H7 (cell line): ENCODE measurements around the gene SLIT3. TPM values are rescaled to one million over a fixed set of nuclear protein-coding genes. Genes with fewer than 3 reads are reported as not detected.

Experiments used
- DNase-seq: peaks from one replicate; pipeline ENCODE4 v3.0.0; 2012
- H3K27me3 ChIP-seq: 2 replicates; pipeline ENCODE4 v1.6.0; 2011; ENCODE audit warnings: mild to moderate bottlenecking, low read length; ENCODE audit not compliant: control insufficient read depth, insufficient read depth
- H3K36me3 ChIP-seq: replicated peaks from 2 replicates; pipeline ENCODE4 v1.5.1; 2011; ENCODE audit warnings: low read length; ENCODE audit not compliant: control insufficient read depth, insufficient read depth
- H3K4me3 ChIP-seq: 2 replicates; pipeline ENCODE4 v1.5.1; 2011; ENCODE audit warnings: low read depth, mild to moderate bottlenecking, control low read depth, low read length, moderate library complexity; ENCODE audit not compliant: insufficient read depth
- total RNA-seq: library from RNA; depleted of rRNA; stranded (reverse); fragments of >200 nt; shearing (Covaris generic); gene quantifications from 2 replicates; pipeline ENCODE4 v1.2.3, GENCODE V29; 2014

SLIT3 gene
- total RNA-seq, 1 experiment from 2014 or later: 0.97 TPM

DNA sequence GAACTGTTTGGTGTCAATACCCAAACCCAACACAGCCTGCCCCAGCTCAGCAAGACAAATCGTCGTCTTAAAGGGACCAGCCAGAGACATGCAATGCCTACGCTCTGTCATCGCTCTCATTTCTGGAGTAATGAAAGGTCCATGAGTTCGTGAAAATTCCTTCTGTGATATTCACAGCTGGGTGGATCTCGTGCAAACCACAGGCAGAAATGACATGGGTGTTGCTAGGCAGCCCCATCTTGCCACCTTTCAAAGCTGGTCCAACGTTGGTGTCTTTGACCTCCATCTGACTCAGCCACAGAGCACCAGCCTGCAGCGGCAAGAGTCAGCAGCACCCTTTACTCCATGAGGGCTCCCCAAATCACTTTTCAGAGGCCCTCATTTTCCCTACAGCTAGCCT lies 215.3 kb downstream of the SLIT3 start:
- Histone ChIP-seq H3K27me3 (peaks cover 1% of the 10 kb centered on the region; the same call in 1 of the 2 replicates), H3K4me3 (no peak overlapping the region), H3K36me3 (no peaks in the 10 kb centered on the region)
- DNase-seq: no peak

DNA sequence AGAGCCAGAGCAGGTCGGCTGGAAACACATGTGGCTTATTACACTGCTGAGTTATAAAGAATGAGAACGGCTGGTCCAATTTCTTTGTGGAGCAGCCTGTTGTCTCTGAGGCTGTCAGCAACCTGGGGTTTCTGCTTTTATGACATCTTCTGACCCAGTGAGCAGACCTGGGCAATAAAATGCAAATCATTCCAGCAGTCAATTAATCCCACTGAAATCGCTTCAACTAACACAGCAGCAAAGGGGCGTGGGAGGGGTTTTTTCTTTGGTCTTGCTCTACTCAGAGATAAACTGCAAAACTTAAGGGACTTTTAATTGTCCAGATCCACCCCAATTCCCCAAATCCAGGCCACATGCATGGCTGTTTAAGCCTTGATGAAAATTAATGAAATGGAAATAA lies 215.7 kb downstream of the SLIT3 start:
- Histone ChIP-seq H3K27me3 (no peaks in the 10 kb centered on the region; the same call in 1 of the 2 replicates), H3K36me3 (no peaks in the 10 kb centered on the region), H3K4me3 (no peak overlapping the region)
- DNase-seq: no peak

DNA sequence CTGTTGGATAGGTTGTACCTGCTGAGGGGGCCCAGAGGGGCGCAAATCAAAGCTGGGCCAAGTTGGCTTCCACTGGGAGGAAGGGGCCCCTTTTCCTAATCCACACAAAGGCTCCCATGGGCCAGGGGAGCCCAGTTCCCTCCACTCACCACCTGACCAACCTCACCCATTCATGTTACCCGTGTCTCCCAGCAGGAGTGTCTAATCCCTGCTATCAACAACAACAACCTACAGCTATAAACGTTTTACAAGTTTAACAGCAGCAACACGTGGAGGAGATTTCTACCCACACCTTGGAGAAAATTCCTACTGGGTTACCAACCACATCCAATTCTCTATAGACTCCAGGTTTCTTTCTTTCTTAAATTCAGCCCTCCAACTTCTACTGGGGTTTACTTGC lies 216.2 kb downstream of the SLIT3 start:
- Histone ChIP-seq H3K36me3 (no peaks in the 10 kb centered on the region), H3K4me3 (no peak overlapping the region), H3K27me3 (no peaks in the 10 kb centered on the region)
- no peak for DNase-seq

DNA sequence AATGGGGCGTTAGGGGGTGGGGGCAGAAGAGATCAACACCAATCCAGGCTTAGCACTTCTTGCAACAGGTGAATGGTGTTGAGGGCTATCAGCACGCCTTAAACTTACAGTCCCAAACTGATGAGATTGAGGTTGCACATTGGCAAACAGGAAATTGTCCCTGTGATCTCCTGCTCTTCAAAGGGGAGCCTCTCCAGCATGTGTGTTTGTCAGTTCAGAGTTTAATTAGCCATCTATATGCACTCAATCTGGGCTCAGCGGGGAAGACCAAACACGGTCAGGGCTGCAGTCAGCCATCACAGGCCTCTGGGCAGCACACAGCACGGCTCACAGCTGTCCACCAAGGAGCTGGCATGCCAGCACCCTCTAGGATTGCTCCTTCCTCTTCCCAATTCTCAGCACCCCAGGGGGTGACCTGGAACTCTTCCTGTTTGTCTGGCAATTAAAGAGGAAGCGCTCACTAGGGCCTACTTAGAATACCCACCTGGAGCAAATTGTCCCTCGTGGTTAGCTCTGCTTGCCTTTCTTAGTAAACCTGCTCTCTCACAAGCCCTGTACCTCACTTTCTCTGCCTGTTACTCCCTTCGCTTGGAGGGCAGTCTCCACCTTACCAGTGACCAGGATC lies 217.4 kb downstream of the SLIT3 start:
- Histone ChIP-seq H3K36me3 (no peaks in the 10 kb centered on the region), H3K4me3 (no peak overlapping the region), H3K27me3 (no peaks in the 10 kb centered on the region)
- DNase-seq: no peak

DNA sequence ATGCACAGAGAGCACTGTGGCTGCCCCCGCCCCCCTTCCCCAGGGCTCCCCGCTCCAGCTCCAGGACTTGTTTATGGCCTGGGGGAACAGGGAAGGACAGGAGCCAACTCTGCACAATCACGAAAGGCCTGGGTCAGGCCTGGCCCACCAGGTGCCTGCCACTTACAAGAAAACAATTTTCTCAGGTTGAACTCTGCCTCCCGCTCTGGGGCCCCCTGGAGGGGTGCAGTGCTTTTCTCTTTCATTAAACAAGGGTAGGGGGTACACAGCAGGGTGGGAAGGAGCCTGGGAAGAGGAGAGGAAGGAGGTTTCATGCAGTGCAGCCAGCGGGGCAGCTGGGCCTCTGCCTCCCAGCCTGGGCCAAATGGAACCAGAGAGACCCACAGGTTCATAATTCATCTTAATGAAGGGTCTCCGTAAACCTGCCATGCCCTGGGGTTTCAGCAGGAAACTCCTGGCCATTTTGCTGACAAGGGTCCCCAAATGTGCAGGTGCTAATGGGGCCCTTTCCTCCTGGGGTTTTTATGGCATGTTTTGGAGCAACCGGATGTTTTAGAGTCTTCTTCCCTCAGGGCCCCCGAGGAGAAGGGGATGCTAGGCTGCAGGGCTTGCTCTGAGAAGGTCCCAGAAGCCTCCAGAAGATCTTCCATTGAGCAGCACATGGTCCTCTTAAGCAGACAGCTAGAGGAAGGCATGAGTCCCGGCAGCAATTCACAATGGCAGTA lies 219.8 kb downstream of the SLIT3 start:
- Histone ChIP-seq H3K27me3 (no peaks in the 10 kb centered on the region), H3K4me3 (no peak overlapping the region), H3K36me3 (no peaks in the 10 kb centered on the region)
- peak; percentile 65 for DNase-seq

DNA sequence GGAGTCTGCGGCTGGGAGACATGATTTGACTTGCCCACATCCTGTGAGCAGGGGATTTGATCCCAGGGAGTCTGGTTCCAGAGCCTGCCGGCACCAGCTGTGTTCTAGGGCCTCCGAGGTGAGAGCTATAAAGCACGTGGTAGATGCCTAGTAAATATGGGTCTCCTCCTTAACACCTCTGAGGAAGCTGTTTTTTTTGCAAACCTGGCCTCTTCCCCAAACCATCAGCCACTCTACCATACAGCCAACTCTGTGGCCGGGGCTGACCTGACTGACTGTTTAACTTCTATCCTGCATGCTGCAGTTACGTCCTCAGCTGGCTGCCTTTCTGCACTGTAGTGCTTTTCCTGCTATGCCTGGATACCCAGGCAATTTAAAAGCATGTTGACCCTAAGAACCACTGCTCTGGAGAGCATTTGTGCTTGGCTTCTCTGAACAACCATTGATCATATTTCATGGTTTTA lies 220.5 kb downstream of the SLIT3 start:
- DNase-seq: no peak

DNA sequence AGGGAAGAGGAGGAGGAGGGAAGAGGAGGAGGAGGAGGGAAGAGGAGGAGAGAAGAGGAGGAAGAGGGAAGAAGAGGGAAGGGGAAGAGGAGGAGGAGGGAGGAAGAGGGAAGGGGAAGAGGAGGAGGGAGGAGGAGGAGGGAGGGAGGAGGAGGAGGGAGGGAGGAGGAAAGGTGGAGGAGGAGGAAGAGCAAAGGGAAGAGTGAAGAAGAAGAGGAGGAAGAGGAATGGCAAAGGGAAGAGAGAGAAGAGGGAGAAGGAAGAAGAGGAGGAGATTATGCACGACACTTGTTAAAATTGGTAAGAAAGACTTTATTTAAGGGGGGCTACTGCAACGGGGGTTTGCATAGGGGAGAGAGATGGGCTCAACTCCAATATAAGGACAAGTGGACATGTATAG lies 221.2 kb downstream of the SLIT3 start:
- Histone ChIP-seq H3K4me3 (no peak overlapping the region), H3K27me3 (no peaks in the 10 kb centered on the region), H3K36me3 (no peaks in the 10 kb centered on the region)
- no peak for DNase-seq

More for the DNA sequence above, 220.5 kb downstream of the SLIT3 start:
- H3K36me3 ChIP-seq: no peaks in the 10 kb centered on the region
- H3K4me3 ChIP-seq: no peak overlapping the region
- H3K27me3 ChIP-seq: no peaks in the 10 kb centered on the region

DNA sequence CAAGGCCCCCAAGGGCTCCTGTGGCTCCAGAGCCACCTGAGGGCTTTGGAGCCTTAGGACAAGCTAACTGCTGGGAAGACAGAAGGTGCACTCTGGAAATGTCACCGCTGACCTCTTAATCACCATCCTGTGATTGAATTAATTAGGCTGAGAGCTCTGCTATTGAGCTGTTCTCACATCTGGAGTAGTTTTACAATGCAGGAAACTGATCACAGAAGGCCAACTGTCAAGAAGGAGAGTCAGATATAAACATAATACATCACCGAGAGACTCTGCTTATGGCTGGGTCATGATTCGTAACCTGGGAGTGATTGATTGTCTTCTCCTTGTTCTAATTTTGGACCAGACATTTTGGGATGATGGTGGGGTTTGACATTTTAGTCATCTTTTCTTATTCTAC lies 226.1 kb downstream of the SLIT3 start:
- H3K4me3 ChIP-seq: no peak overlapping the region
- H3K36me3 ChIP-seq: no peaks in the 10 kb centered on the region
- no peak for DNase-seq
- no peaks in the 10 kb centered on the region for H3K27me3 ChIP-seq

DNA sequence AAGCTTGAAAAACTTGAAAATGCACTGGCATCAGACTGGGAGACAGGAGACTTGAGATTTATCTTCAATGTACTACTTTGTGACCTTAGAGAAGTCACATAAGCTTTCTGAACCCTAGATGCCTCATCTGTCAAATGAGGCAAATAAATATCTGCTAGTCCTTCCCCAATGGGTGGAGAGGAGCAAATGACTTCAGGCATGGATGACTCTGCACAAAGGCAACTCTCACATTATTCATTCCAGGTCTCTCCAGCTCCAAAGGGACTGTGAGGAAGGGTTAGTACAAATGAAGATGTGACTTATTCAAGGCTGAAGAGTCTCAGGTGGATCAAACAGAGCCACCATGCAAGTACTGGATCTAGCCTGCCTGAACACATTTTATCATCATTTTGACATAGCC lies 228.7 kb downstream of the SLIT3 start:
- no peaks in the 10 kb centered on the region for H3K27me3 ChIP-seq
- no peak overlapping the region for H3K4me3 ChIP-seq
- no peak for DNase-seq
- no peaks in the 10 kb centered on the region for H3K36me3 ChIP-seq

DNA sequence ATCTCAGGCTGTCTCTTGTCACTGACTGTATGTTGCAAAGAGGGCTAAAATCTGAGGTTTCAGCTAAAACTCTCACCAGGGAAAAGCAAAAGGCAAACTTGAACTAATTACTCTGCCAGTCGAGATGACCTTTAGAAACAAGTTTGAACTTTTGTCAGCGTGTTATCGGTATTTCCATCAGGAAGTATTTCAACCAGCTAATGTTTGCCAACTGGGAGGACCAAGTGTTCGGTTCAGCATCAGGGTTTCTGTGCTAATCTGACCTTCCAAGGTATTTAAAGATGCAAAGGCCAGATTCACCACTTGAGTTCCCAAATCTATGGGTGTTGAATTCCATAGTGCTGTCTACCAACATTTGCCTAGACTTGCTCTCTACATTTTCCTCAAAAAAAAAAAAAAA lies 230.5 kb downstream of the SLIT3 start:
- H3K36me3 ChIP-seq: no peaks in the 10 kb centered on the region
- no peak overlapping the region for H3K4me3 ChIP-seq
- H3K27me3 ChIP-seq: no peaks in the 10 kb centered on the region
- DNase-seq: no peak

DNA sequence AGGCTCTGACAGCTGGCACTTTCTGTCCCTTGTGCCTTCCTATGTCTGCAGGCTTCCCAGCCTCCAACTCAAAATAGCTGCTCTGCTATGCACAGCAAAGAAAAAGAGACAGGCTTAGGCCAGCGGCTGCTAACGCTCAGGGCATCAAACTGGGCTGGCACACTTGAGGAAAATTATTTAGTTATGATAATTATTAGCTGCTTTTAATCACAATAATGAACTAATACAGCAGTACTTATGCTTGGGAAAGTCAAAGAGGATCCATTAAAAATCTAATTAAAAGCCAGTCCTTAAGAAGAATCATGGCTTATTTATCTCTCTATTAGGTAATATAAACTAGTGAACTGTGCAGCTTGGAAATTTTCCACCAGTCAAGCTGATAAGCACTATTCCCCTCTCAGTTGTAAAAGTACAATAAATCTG lies 233.2 kb downstream of the SLIT3 start:
- no peak for DNase-seq
- Histone ChIP-seq H3K27me3 (no peaks in the 10 kb centered on the region), H3K4me3 (no peak overlapping the region), H3K36me3 (no peaks in the 10 kb centered on the region)

DNA sequence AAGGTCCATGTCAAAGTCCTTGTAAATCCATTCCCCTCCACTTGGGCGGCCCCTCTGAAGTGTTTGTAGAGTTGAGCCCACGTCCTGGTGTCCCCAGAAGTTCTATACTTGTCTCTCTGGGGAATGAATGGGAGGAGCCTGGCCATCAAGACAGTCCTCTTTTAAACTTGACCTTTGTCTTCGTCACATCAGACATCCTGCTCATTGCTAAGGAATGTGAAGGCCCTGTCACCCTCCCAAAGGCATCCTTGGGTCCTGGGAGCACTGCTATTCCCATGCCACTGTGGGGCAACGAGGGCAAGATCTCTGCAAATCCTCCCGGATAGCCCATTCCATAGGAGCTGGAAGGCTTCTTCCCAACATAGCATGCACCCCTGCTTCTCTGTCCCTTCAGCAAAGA lies 235.5 kb downstream of the SLIT3 start:
- no peak overlapping the region for H3K4me3 ChIP-seq
- no peaks in the 10 kb centered on the region for H3K36me3 ChIP-seq
- H3K27me3 ChIP-seq: no peaks in the 10 kb centered on the region
- DNase-seq: no peak

DNA sequence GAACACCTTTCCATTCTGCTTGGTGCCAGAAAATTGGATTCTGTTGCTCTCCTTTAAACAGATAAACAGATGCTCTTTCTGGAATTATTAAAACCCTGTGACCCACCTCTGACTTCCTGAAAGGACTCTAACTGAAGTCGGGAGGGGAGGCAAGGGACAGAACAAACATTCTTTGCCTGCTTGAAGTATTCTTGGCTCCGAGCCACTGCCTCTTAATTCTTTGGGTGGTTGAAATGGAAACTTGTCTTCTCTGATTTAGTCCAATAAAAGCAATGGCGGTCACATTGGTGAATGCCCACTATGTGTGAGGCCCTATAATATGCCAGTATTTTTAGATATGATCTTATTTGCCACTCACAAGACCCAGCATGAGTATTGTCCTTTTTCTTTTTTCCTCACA lies 236.8 kb downstream of the SLIT3 start:
- no peak for DNase-seq
- Histone ChIP-seq H3K4me3 (no peak overlapping the region), H3K27me3 (no peaks in the 10 kb centered on the region), H3K36me3 (no peaks in the 10 kb centered on the region)

DNA sequence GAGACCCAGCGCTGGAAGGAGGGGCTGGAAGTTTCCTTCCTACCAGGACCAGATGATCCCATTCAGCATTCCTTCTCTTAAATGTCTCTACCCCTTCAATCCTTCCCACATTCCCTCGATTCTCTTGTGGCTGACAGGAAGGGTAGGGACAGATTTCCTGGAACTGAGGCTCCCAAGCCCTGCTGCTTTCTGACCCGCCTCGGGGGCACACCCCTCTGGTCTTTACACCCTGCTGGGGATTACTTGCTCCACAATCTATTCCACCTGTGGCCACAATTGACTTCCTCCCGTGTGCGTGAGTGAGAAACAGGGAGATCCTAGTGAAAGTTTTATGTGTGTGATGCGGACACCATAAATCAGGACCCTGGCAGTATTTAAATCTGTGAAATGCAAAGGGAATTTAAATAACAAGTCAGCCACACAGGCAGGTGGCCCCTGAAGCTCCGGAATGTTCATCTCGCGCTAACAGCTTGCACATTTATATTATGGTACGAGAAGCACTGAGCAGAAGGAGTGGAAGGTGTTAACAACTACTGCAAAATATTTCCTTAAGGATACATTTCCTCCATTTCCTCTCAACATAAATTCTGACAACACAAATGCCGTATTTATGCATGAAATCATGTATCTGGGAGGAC lies 237.5 kb downstream of the SLIT3 start:
- DNase-seq: peak; percentile 30
- H3K27me3 ChIP-seq: no peaks in the 10 kb centered on the region
- no peak overlapping the region for H3K4me3 ChIP-seq
- no peaks in the 10 kb centered on the region for H3K36me3 ChIP-seq

DNA sequence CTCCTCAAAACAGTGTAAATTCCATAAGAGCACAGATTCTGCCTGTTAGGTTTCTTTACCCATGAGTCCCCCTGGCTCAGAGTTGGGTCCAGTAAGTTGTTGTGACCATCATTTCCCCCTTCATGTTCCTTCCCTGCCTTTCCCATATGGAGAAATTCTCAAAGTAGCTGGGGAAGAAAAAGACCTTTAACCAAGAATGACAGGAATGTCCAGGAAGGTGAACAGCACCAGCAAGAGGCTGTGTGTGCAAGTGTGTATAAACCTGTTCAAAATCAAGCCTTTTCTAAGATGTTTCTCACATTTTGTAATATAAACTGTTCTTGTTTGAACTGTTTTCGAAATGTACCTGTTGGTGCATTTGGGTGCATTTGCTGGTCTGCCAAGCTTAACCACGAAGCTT lies 238.2 kb downstream of the SLIT3 start:
- H3K27me3 ChIP-seq: no peaks in the 10 kb centered on the region
- no peak for DNase-seq
- H3K4me3 ChIP-seq: no peak overlapping the region
- no peaks in the 10 kb centered on the region for H3K36me3 ChIP-seq
